Sigmoid colon (tissue), 7 donors: ENCODE measurements around the gene TNFRSF21. TPM values are rescaled to one million over a fixed set of nuclear protein-coding genes. Genes with fewer than 3 reads are reported as not detected.

Experiments used
- DNase-seq: peaks from one replicate; pipeline ENCODE4 v3.0.0-alpha.2; 2019
- H3K27ac ChIP-seq, 4 donors: fragments of 200-600 bp; sonication (generic); one replicate each; pipeline ENCODE4 v1.5.1; 2016 to 2019; ENCODE audit warnings: mild to moderate bottlenecking in 1 of 4
- H3K27me3 ChIP-seq, 3 donors: fragments of 200-600 bp; sonication (generic); one replicate each; pipeline ENCODE4 v1.5.1; 2019; ENCODE audit warnings: mild to moderate bottlenecking in 1 of 3
- H3K36me3 ChIP-seq, 4 donors: fragments of 200-600 bp; sonication (generic); one replicate each; pipeline ENCODE4 v1.5.1; 2016 to 2019
- H3K4me1 ChIP-seq, 4 donors: fragments of 200-600 bp; sonication (generic); one replicate each; pipeline ENCODE4 v1.5.1; 2017 to 2019
- H3K4me3 ChIP-seq, 4 donors: fragments of 200-600 bp; sonication (generic); one replicate each; pipeline ENCODE4 v1.5.1; 2017 to 2019; ENCODE audit warnings: mild to moderate bottlenecking in 2 of 4, moderate library complexity in 1 of 4
- H3K9me3 ChIP-seq, 4 donors: fragments of 200-600 bp in 3 of 4; sonication (generic) in 3 of 4; one replicate each; pipeline versions ENCODE4 v1.5.1 to v1.6.1; 2013 to 2019
- EP300 ChIP-seq, 4 donors: sonication (generic); formaldehyde crosslinking; IDR thresholded peaks; one replicate each; pipeline ENCODE4 v1.6.1; 2017; ENCODE audit warnings: antibody characterized with exemption in 4 of 4
- POLR2A ChIP-seq, 2 donors: fragments of 450-650 bp; IDR thresholded peaks; one replicate each; pipeline ENCODE4 v1.6.1; 2016; ENCODE audit warnings: antibody characterized with exemption in 2 of 2, mild to moderate bottlenecking in 2 of 2, moderate library complexity in 2 of 2
- POLR2AphosphoS5 ChIP-seq, 4 donors: sonication (generic); formaldehyde crosslinking; IDR thresholded peaks; one replicate each; pipeline ENCODE4 v1.6.1; 2017; ENCODE audit warnings: antibody characterized with exemption in 4 of 4
- WGBS, 2 donors: extraction: QIAGEN DNeasy Blood & Tissue Kit; methylation state at CpG; one replicate each; pipeline ENCODE4 v1.1.7; 2013; 5-methylcytosine and 5-hydroxymethylcytosine counted together
- intact Hi-C: fragments of 100-400 bp; cut with DNase I; formaldehyde crosslinking; loops from one replicate; pipeline ENCODE4 v1.15.1; 2023
- polyA plus RNA-seq, 3 donors: library from polyadenylated mRNA; stranded (reverse); fragments of 200-250 nt; gene quantifications; one replicate each; pipeline ENCODE4 v1.2.3, GENCODE V29; 2013
- total RNA-seq, 4 donors: library from RNA; depleted of rRNA; stranded (reverse); fragments of >200 nt; gene quantifications; one replicate each; pipeline ENCODE4 v1.1.0, GENCODE V29; 2016
- TF ChIP-seq, protein P1 (sequence below), 4 experiments: fragments of 450-650 bp in 3 of 4; fragments of 200-600 bp in 1 of 4; IDR thresholded peaks; one replicate each; pipeline ENCODE4 v1.5.1; 2016 to 2019; ENCODE audit warnings: antibody characterized with exemption in 4 of 4, mild to moderate bottlenecking in 3 of 4, moderate library complexity in 2 of 4
- donor health status: healthy with polysubstance abuse.
- donor health status: Bipolar disorder and iron deficiency.
- donor health status: healthy.

TNFRSF21 gene, protein sequence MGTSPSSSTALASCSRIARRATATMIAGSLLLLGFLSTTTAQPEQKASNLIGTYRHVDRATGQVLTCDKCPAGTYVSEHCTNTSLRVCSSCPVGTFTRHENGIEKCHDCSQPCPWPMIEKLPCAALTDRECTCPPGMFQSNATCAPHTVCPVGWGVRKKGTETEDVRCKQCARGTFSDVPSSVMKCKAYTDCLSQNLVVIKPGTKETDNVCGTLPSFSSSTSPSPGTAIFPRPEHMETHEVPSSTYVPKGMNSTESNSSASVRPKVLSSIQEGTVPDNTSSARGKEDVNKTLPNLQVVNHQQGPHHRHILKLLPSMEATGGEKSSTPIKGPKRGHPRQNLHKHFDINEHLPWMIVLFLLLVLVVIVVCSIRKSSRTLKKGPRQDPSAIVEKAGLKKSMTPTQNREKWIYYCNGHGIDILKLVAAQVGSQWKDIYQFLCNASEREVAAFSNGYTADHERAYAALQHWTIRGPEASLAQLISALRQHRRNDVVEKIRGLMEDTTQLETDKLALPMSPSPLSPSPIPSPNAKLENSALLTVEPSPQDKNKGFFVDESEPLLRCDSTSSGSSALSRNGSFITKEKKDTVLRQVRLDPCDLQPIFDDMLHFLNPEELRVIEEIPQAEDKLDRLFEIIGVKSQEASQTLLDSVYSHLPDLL
- total RNA-seq (10 to 100 TPM; 15.8 to 25.3 (median 20.6) TPM), polyA plus RNA-seq (10 to 100 TPM; 26.4 to 49.9 (median 34.0) TPM)

DNA sequence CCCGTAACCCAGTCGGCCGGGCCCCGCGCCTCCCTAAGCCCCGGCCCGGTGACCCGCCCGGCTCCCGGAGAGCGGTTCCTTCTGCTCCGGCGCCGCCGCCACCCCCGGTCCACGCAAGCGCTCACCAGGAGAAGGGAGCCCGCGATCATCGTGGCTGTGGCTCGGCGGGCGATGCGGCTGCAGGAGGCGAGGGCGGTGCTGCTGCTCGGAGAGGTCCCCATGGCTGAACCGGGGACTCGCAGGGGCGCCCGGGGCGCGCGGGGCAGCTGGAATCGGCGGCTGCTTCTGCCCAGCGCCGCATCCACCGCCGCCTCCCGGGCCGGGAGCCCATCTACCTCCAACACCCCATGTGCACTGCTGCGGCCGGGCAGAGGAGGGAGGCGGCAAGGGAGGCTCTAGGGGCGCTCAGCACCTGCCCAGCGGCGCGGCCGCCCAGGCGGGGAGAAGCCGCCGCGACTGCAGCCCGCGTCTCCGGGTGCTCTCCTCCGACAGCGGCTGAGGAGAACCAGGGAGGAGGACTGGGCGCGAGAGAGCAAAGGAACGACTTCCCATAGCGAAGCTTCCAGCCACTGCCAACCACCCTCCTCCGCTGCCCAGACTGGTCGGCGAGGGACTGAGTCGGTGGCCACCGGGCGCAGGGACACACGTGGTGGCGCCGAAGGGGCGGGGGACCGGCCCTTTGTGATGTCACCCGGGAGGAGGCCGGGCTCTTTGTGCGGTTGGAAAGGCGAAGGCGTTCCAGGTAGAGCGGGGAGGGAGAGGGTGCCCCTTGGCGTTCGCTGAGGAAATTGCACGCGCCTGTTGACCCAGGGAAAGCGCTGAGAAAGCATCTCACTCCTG is at the start of gene TNFRSF21:
Gene TNFRSF21 (minus strand): TSS at position 615 of the 840 bp plus-strand sequence. CDS start 394 bp downstream, at position 221.
- peak; percentile 96 for DNase-seq
- peaks cover 0 to 43% (median 22%) of the 10 kb centered on the region in 4 donors for H3K4me1 ChIP-seq
- 1% methylated on average over 86 of the region's 86 CpGs for WGBS, 2 donors
- intact Hi-C loops, result loop anchor here (1.0 to 2.0 kb wide), 2 partner anchors 67 to 212 kb away; no protein-coding TSS in a partner anchor
- TF ChIP-seq POLR2AphosphoS5 (IDR thresholded peaks at IDR 0.05) (peak; percentile 84 to 98 (median 88)), POLR2A (IDR thresholded peaks at IDR 0.05) (peak; percentile 48 to 91), EP300 (IDR thresholded peaks at IDR 0.05) (no peak)
- TF ChIP-seq, protein P1, sequence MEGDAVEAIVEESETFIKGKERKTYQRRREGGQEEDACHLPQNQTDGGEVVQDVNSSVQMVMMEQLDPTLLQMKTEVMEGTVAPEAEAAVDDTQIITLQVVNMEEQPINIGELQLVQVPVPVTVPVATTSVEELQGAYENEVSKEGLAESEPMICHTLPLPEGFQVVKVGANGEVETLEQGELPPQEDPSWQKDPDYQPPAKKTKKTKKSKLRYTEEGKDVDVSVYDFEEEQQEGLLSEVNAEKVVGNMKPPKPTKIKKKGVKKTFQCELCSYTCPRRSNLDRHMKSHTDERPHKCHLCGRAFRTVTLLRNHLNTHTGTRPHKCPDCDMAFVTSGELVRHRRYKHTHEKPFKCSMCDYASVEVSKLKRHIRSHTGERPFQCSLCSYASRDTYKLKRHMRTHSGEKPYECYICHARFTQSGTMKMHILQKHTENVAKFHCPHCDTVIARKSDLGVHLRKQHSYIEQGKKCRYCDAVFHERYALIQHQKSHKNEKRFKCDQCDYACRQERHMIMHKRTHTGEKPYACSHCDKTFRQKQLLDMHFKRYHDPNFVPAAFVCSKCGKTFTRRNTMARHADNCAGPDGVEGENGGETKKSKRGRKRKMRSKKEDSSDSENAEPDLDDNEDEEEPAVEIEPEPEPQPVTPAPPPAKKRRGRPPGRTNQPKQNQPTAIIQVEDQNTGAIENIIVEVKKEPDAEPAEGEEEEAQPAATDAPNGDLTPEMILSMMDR (IDR thresholded peaks at IDR 0.05), result peak; percentile 86 to 97 (median 93)
- peak within 1 kb of the TSS; percentile 49 to 93 (median 69) for H3K4me3 ChIP-seq
- H3K27ac ChIP-seq, result peak within 1 kb of the TSS; percentile 78 to 93 (median 86)
- no peaks in the 10 kb centered on the region for H3K36me3 ChIP-seq
- H3K9me3 ChIP-seq, result no peaks in the 10 kb centered on the region
- H3K27me3 ChIP-seq, result no peaks in the 10 kb centered on the region

DNA sequence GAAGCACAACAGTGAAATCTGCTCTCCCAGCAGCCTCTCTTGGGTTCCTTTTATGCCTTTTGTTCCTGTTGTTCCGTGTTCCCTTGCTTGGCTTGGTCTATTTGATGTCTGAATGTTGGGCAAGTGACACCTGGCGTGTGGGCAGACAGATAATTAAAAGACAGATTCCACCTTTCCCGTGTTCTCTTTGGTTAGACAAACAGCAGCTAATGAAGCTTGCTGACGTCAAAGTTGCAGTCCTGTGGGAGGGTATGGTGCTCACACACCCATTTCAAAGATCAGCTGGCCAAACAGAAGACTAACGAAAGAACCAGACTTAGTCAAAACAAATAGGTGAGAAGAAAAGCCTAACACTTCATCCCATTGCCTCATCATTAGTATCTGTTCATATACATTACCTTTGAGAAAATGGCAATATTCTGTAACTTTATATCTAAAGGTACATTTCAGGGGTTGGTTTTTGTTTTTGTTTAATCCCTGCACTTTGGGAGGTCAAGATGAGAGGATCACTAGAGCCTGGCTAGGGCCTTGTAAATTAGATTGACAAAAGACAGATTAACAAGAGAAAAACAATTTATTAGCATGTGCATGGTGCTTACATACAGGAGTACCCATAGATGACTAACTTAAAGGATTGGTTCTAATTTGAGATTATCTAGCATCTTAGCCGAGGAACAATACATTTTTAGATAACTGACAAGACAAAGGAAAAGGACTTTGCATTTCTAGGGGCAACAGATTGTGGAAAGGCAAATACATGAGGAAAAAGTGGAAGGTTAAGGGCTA is 48.9 kb upstream of the TNFRSF21 start:
- TF ChIP-seq POLR2A (IDR thresholded peaks at IDR 0.05) (no peak), POLR2AphosphoS5 (IDR thresholded peaks at IDR 0.05) (no peak), EP300 (IDR thresholded peaks at IDR 0.05) (no peak)
- TF ChIP-seq, protein P1 (IDR thresholded peaks at IDR 0.05), result no peak
- H3K9me3 ChIP-seq, result no peaks in the 10 kb centered on the region
- intact Hi-C loops, result no loop called here
- no peak overlapping the region for H3K4me3 ChIP-seq
- H3K36me3 ChIP-seq, result no peaks in the 10 kb centered on the region
- H3K27me3 ChIP-seq, result no peaks in the 10 kb centered on the region
- DNase-seq, result no peak
- H3K4me1 ChIP-seq, result no peaks in the 10 kb centered on the region
- WGBS, 2 donors, result 76 to 80% methylated on average over 6 of the region's 6 CpGs
- H3K27ac ChIP-seq, result no peak overlapping the region

DNA sequence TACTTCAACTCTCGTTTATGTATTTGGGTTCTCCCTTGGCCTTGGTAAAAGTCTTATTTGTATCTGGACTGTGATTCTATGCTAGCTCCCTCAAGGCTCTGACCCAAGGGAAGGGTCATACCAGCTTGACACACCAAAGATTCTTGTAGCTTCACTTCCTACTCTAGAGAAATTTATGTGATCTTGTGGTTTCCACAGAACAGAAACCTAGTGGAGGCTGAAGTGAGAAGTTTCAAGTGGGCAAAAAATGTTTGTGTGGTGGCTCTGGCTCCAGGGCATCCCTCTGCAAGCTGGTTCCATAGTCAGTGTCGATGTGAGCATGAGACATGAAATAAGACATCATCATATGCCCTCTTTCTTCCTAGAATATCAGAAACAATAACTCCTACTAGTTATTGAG is 48.1 kb upstream of the TNFRSF21 start:
- 70 to 85% methylated on average over 2 of the region's 2 CpGs for WGBS, 2 donors
- no peak for DNase-seq
- intact Hi-C loops, result no loop called here

DNA sequence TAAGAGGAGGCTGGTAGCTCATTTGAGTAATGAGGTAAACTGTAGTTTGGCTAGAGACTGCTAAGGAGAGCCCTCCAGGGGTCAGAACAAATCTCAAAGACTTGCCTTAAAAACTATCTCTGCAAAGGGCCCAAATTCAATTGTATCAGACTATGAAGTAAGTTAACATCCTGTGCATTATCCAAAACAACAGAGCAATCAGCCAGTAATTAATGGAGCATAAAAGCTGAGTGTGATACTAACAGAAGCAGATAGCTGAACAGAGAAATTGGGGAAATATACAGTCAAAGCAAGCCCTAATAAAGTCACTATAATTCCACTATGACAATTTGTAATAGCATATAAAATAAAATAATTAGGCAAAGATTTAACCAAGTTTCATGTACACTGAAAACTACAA is 45.8 kb upstream of the TNFRSF21 start:
- TF ChIP-seq, protein P1 (IDR thresholded peaks at IDR 0.05), result no peak
- no peak for TF ChIP-seq POLR2A (IDR thresholded peaks at IDR 0.05)
- no peak for TF ChIP-seq EP300 (IDR thresholded peaks at IDR 0.05)
- TF ChIP-seq POLR2AphosphoS5 (IDR thresholded peaks at IDR 0.05), result no peak
- H3K4me1 ChIP-seq, result no peaks in the 10 kb centered on the region
- no peak overlapping the region for H3K4me3 ChIP-seq
- no peak overlapping the region for H3K27ac ChIP-seq
- intact Hi-C loops, result no loop called here
- H3K9me3 ChIP-seq, result no peaks in the 10 kb centered on the region
- H3K27me3 ChIP-seq, result no peaks in the 10 kb centered on the region
- DNase-seq, result no peak
- no peaks in the 10 kb centered on the region for H3K36me3 ChIP-seq

More for the DNA sequence above, 48.1 kb upstream of the TNFRSF21 start:
- H3K9me3 ChIP-seq, result no peaks in the 10 kb centered on the region
- H3K27me3 ChIP-seq, result no peaks in the 10 kb centered on the region
- H3K27ac ChIP-seq, result no peak overlapping the region
- H3K4me1 ChIP-seq, result no peaks in the 10 kb centered on the region
- H3K36me3 ChIP-seq, result no peaks in the 10 kb centered on the region
- TF ChIP-seq POLR2A (IDR thresholded peaks at IDR 0.05), result no peak
- no peak for TF ChIP-seq EP300 (IDR thresholded peaks at IDR 0.05)
- no peak for TF ChIP-seq POLR2AphosphoS5 (IDR thresholded peaks at IDR 0.05)
- no peak overlapping the region for H3K4me3 ChIP-seq
